ENCODE results near the gene CCNO. TPM values are rescaled to one million over a fixed set of nuclear protein-coding genes. Genes with fewer than 3 reads are reported as not detected.

The CCNO gene, protein sequence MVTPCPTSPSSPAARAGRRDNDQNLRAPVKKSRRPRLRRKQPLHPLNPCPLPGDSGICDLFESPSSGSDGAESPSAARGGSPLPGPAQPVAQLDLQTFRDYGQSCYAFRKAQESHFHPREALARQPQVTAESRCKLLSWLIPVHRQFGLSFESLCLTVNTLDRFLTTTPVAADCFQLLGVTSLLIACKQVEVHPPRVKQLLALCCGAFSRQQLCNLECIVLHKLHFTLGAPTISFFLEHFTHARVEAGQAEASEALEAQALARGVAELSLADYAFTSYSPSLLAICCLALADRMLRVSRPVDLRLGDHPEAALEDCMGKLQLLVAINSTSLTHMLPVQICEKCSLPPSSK
- 0.53 TPM for polyA plus RNA-seq (2013, experiment 1 of 2)
- polyA plus RNA-seq (2013, experiment 2 of 2), result 0.55 TPM

DNA sequence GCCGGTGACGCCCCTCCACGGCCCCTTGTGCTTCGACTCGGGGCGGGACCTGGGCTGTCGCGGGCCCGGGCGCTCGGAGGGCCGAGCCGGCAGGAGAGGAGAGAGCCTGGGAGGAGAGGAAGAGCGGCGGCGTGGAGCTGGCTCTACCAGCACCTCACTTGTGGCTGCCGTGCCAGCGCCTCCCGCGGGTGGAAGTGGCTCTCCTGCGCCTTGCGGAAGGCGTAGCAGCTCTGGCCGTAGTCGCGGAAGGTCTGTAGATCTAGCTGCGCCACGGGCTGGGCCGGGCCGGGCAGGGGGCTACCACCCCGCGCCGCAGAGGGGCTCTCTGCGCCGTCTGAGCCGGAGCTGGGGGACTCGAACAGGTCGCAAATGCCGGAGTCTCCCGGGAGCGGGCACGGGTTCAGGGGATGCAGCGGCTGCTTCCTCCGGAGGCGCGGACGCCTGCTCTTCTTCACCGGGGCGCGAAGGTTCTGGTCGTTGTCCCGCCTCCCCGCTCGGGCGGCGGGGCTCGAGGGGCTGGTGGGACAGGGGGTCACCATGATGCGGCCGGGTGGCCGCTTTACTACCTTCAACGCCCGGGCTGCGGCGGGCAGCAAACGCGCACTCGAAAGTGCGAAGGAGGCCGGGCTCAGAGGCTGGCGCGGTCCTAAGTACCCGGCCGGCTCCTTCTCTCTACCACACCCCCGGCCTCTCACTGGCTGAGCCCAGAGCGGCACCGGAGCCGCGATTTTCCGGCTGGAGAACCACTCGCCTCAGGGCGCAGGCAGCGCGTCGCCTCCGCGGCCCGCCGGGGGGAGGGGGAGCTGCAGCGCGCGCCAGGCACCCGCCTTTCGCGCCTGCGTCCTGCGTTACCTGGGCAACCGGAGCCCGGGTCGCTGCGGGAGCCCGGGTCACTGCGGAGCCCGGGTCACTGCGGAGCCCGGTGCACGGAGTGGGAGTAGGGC is at the start of gene CCNO:
CCNO (minus strand) TSS at position 624 of the 944 bp plus-strand sequence; CDS start at position 539, 85 bp downstream.
- WGBS, 2 donors (ENCODE audit: extremely low coverage in 2 of 2, insufficient read length in 2 of 2, insufficient replicate concordance in 1 of 2), result no CpG with 5 or more reads among the region's 106 CpGs

DNA sequence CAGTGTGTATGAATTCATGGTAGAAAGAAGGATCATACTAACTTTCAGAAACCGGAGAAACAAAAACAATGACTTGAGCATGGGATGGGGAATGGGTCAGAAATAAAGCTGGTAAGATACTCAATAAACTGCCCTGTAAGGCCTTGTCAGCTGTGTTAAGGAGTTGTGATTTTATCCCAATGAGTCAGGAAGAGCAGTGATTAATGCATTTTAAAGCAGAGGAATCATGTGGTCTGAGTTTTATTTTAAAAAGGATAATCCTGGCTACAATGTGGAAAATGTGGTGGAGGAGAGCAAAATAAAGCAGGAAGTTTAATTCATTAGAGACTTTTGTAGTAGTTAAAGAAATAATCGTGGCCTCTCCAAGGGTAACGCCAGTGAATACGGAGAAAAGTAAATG is 45.4 kb upstream of the CCNO start:
- no peak overlapping the region for H3K23ac ChIP-seq (ENCODE audit: low read depth, low read length, poor library complexity)
- H2BK12ac ChIP-seq (ENCODE audit: low read length), result no peak overlapping the region
- no peak overlapping the region for H2BK120ac ChIP-seq (ENCODE audit: low read depth, low read length)
- H3K9me3 ChIP-seq (replicated peaks in 1 of 2; ENCODE audit: control insufficient read depth in 2 of 2, insufficient read depth in 1 of 2, low read depth in 1 of 2, low read length in 2 of 2), result no peaks in the 10 kb centered on the region
- no peaks in the 10 kb centered on the region for H3K4me1 ChIP-seq (ENCODE audit: control insufficient read depth in 2 of 2, insufficient read depth in 1 of 2, low read depth in 1 of 2, low read length in 2 of 2)
- H3K79me1 ChIP-seq (ENCODE audit: low read depth, low read length), result no peaks in the 10 kb centered on the region
- no peak overlapping the region for H2AFZ ChIP-seq (ENCODE audit: low read length)
- H3K27ac ChIP-seq (replicated peaks; ENCODE audit: low read length), result no peak overlapping the region
- H3K4me3 ChIP-seq (ENCODE audit: low read length in 2 of 2), result no peak overlapping the region
- H2BK5ac ChIP-seq (ENCODE audit: low read length), result no peak overlapping the region
- no peaks in the 10 kb centered on the region for H3K27me3 ChIP-seq (ENCODE audit: control insufficient read depth in 3 of 3, insufficient read depth in 3 of 3, low read depth in 1 of 3, low read length in 3 of 3)
- no peak overlapping the region for H4K8ac ChIP-seq (ENCODE audit: low read depth, low read length)
- H4K91ac ChIP-seq (ENCODE audit: low read depth, low read length, poor library complexity), result no peak overlapping the region
- no peak overlapping the region for H2AK5ac ChIP-seq (ENCODE audit: low read depth, low read length)
- H3K4me2 ChIP-seq (ENCODE audit: insufficient read depth, low read length, poor library complexity, severe bottlenecking), result no peak overlapping the region
- no peak for DNase-seq (ENCODE audit: low spot score)
- WGBS, 2 donors (ENCODE audit: extremely low coverage in 2 of 2, insufficient read length in 2 of 2, insufficient replicate concordance in 1 of 2), result no CpG with 5 or more reads among the region's 4 CpGs
- no peak overlapping the region for H3K14ac ChIP-seq (ENCODE audit: low read length)
- H3K4ac ChIP-seq (ENCODE audit: low read length), result no peak overlapping the region
- peaks cover 17 to 96% of the 10 kb centered on the region in 2 donors for H3K36me3 ChIP-seq (replicated peaks in 1 of 2; ENCODE audit: control insufficient read depth in 2 of 2, insufficient read depth in 2 of 2, low read length in 2 of 2)
- H3K9ac ChIP-seq (ENCODE audit: low read depth, low read length, poor library complexity), result no peak overlapping the region
- H3K18ac ChIP-seq (ENCODE audit: low read length), result no peak overlapping the region
- H2BK15ac ChIP-seq (ENCODE audit: low read length), result no peak overlapping the region

More for the DNA sequence above, at the start of gene CCNO:
- Histone ChIP-seq H2BK120ac (ENCODE audit: low read depth, low read length) (peak within 1 kb of the TSS; percentile 41), H3K27me3 (ENCODE audit: control insufficient read depth in 3 of 3, insufficient read depth in 3 of 3, low read depth in 1 of 3, low read length in 3 of 3) (peaks cover 33 to 80% (median 65%) of the 10 kb centered on the region in 3 experiments), H2BK12ac (ENCODE audit: low read length) (no peak within 1 kb of the TSS), H3K27ac (replicated peaks; ENCODE audit: low read length) (no peak within 1 kb of the TSS), H2BK5ac (ENCODE audit: low read length) (no peak within 1 kb of the TSS), H4K91ac (ENCODE audit: low read depth, low read length, poor library complexity) (no peak within 1 kb of the TSS), H3K23ac (ENCODE audit: low read depth, low read length, poor library complexity) (peak within 1 kb of the TSS; percentile 59), H2BK15ac (ENCODE audit: low read length) (peak within 1 kb of the TSS; percentile 52), H3K4me3 (ENCODE audit: low read length in 2 of 2) (peak within 1 kb of the TSS; percentile 49 to 80), H3K4me2 (ENCODE audit: insufficient read depth, low read length, poor library complexity, severe bottlenecking) (peak within 1 kb of the TSS; percentile 97), H3K18ac (ENCODE audit: low read length) (peak within 1 kb of the TSS; percentile 84), H3K36me3 (replicated peaks in 1 of 2; ENCODE audit: control insufficient read depth in 2 of 2, insufficient read depth in 2 of 2, low read length in 2 of 2) (no peaks in the 10 kb centered on the region), H3K79me1 (ENCODE audit: low read depth, low read length) (no peaks in the 10 kb centered on the region), H2AK5ac (ENCODE audit: low read depth, low read length) (no peak within 1 kb of the TSS), H4K8ac (ENCODE audit: low read depth, low read length) (no peak within 1 kb of the TSS), H3K14ac (ENCODE audit: low read length) (peak within 1 kb of the TSS; percentile 23), H3K4ac (ENCODE audit: low read length) (no peak within 1 kb of the TSS), H2AFZ (ENCODE audit: low read length) (peak within 1 kb of the TSS; percentile 99), H3K4me1 (ENCODE audit: control insufficient read depth in 2 of 2, insufficient read depth in 1 of 2, low read depth in 1 of 2, low read length in 2 of 2) (peaks cover 7 to 16% of the 10 kb centered on the region in 2 donors), H3K9me3 (replicated peaks in 1 of 2; ENCODE audit: control insufficient read depth in 2 of 2, insufficient read depth in 1 of 2, low read depth in 1 of 2, low read length in 2 of 2) (no peaks in the 10 kb centered on the region), H3K9ac (ENCODE audit: low read depth, low read length, poor library complexity) (peak within 1 kb of the TSS; percentile 60)
- peak; percentile 85 for DNase-seq (ENCODE audit: low spot score)

DNA sequence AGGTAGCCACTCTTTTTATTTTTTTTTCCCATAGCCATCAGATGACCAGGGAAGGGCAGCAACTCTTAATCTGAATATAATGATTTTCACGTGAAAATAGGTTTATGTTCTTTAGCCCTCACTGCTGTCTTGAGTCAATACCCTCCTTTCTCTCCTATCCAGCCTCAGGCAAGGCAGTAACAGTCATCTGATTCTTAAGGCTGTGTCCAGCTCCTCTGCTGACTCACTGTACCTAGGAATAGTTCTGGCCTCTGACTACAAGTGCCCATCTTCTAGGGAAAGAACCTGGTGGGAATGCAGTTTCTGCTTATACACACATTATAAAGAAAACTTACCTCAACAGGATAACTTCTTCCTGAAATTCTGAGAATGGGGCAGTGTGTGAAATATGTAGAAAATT is 43.4 kb upstream of the CCNO start:
- no peak overlapping the region for H2BK120ac ChIP-seq (ENCODE audit: low read depth, low read length)
- no peak overlapping the region for H2BK12ac ChIP-seq (ENCODE audit: low read length)
- no peak overlapping the region for H2AK5ac ChIP-seq (ENCODE audit: low read depth, low read length)
- H3K9ac ChIP-seq (ENCODE audit: low read depth, low read length, poor library complexity), result no peak overlapping the region
- no peaks in the 10 kb centered on the region for H3K4me1 ChIP-seq (ENCODE audit: control insufficient read depth in 2 of 2, insufficient read depth in 1 of 2, low read depth in 1 of 2, low read length in 2 of 2)
- H2BK5ac ChIP-seq (ENCODE audit: low read length), result no peak overlapping the region
- H3K9me3 ChIP-seq (replicated peaks in 1 of 2; ENCODE audit: control insufficient read depth in 2 of 2, insufficient read depth in 1 of 2, low read depth in 1 of 2, low read length in 2 of 2), result no peaks in the 10 kb centered on the region
- H2BK15ac ChIP-seq (ENCODE audit: low read length), result no peak overlapping the region
- no peak overlapping the region for H4K91ac ChIP-seq (ENCODE audit: low read depth, low read length, poor library complexity)
- DNase-seq (ENCODE audit: low spot score), result no peak
- no peak overlapping the region for H3K18ac ChIP-seq (ENCODE audit: low read length)
- no peak overlapping the region for H3K27ac ChIP-seq (replicated peaks; ENCODE audit: low read length)
- H3K27me3 ChIP-seq (ENCODE audit: control insufficient read depth in 3 of 3, insufficient read depth in 3 of 3, low read depth in 1 of 3, low read length in 3 of 3), result no peaks in the 10 kb centered on the region
- no peak overlapping the region for H3K23ac ChIP-seq (ENCODE audit: low read depth, low read length, poor library complexity)
- no peak overlapping the region for H3K4me3 ChIP-seq (ENCODE audit: low read length in 2 of 2)
- no peak overlapping the region for H3K4ac ChIP-seq (ENCODE audit: low read length)
- H3K4me2 ChIP-seq (ENCODE audit: insufficient read depth, low read length, poor library complexity, severe bottlenecking), result no peak overlapping the region
- H4K8ac ChIP-seq (ENCODE audit: low read depth, low read length), result no peak overlapping the region
- H3K79me1 ChIP-seq (ENCODE audit: low read depth, low read length), result no peaks in the 10 kb centered on the region
- H3K36me3 ChIP-seq (replicated peaks in 1 of 2; ENCODE audit: control insufficient read depth in 2 of 2, insufficient read depth in 2 of 2, low read length in 2 of 2), result peaks cover 13 to 95% of the 10 kb centered on the region in 2 donors
- H2AFZ ChIP-seq (ENCODE audit: low read length), result no peak overlapping the region
- no CpG with 5 or more reads among the region's 1 CpG for WGBS, 2 donors (ENCODE audit: extremely low coverage in 2 of 2, insufficient read length in 2 of 2, insufficient replicate concordance in 1 of 2)
- H3K14ac ChIP-seq (ENCODE audit: low read length), result no peak overlapping the region

DNA sequence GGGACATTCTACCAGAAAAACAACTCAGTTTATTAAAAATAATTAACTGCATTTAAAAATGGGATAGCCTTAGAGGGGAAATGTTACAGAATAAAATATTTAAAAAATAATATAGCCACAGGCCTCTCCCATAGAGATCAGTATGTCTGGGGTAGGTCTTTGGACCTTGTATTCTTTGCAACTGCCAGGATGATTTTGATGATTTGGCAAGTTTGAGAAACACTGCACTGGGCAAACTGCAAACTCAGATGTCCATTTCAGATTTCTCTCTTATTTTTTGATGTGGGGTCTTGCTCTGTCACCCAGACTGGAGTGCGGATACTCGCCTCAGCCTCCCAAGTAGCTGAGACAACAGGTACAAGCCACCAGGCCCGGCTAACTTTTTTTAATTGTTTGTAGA is 24.9 kb upstream of the CCNO start:
- Histone ChIP-seq H3K27me3 (ENCODE audit: control insufficient read depth in 3 of 3, insufficient read depth in 3 of 3, low read depth in 1 of 3, low read length in 3 of 3) (no peaks in the 10 kb centered on the region), H3K4me3 (ENCODE audit: low read length in 2 of 2) (no peak overlapping the region), H3K36me3 (replicated peaks in 1 of 2; ENCODE audit: control insufficient read depth in 2 of 2, insufficient read depth in 2 of 2, low read length in 2 of 2) (peaks cover 0 to 87% of the 10 kb centered on the region in 2 donors), H3K4me2 (ENCODE audit: insufficient read depth, low read length, poor library complexity, severe bottlenecking) (no peak overlapping the region), H2AK5ac (ENCODE audit: low read depth, low read length) (no peak overlapping the region), H4K91ac (ENCODE audit: low read depth, low read length, poor library complexity) (no peak overlapping the region), H2AFZ (ENCODE audit: low read length) (no peak overlapping the region), H3K79me1 (ENCODE audit: low read depth, low read length) (no peaks in the 10 kb centered on the region), H3K9ac (ENCODE audit: low read depth, low read length, poor library complexity) (no peak overlapping the region), H2BK120ac (ENCODE audit: low read depth, low read length) (no peak overlapping the region), H3K9me3 (replicated peaks in 1 of 2; ENCODE audit: control insufficient read depth in 2 of 2, insufficient read depth in 1 of 2, low read depth in 1 of 2, low read length in 2 of 2) (no peaks in the 10 kb centered on the region), H3K23ac (ENCODE audit: low read depth, low read length, poor library complexity) (no peak overlapping the region), H2BK5ac (ENCODE audit: low read length) (no peak overlapping the region), H3K4ac (ENCODE audit: low read length) (no peak overlapping the region), H3K27ac (replicated peaks; ENCODE audit: low read length) (no peak overlapping the region), H2BK12ac (ENCODE audit: low read length) (no peak overlapping the region), H3K18ac (ENCODE audit: low read length) (no peak overlapping the region), H4K8ac (ENCODE audit: low read depth, low read length) (no peak overlapping the region), H2BK15ac (ENCODE audit: low read length) (no peak overlapping the region), H3K4me1 (ENCODE audit: control insufficient read depth in 2 of 2, insufficient read depth in 1 of 2, low read depth in 1 of 2, low read length in 2 of 2) (no peaks in the 10 kb centered on the region), H3K14ac (ENCODE audit: low read length) (no peak overlapping the region)
- no CpG with 5 or more reads among the region's 3 CpGs for WGBS, 2 donors (ENCODE audit: extremely low coverage in 2 of 2, insufficient read length in 2 of 2, insufficient replicate concordance in 1 of 2)
- DNase-seq (ENCODE audit: low spot score), result no peak

Data from neuronal stem cell (in vitro differentiated cells).